Smooth muscle cell (in vitro differentiated cells): Measurements from ENCODE around the gene SLC15A1. TPM values are rescaled to one million over a fixed set of nuclear protein-coding genes. Genes with fewer than 3 reads are reported as not detected.

Experiments used
- DNase-seq: peaks from one replicate; lab custom pipeline; 2025; ENCODE audit not compliant: unreplicated experiment; lab: John Stamatoyannopoulos, UW
- H2AFZ ChIP-seq: fragments of 200-600 bp; sonication (generic); 2 replicates; pipeline ENCODE4 v1.6.0; 2016; ENCODE audit warnings: antibody characterized with exemption, low read depth, mild to moderate bottlenecking
- H3F3A ChIP-seq: fragments of 200-600 bp; sonication (generic); 2 replicates; pipeline ENCODE4 v1.6.0; 2017; ENCODE audit warnings: antibody characterized with exemption, low read depth
- H3K27ac ChIP-seq: fragments of 200-600 bp; sonication (generic); 2 replicates; pipeline ENCODE4 v1.5.1; 2016; ENCODE audit warnings: low read depth, mild to moderate bottlenecking
- H3K27me3 ChIP-seq: fragments of 200-600 bp; sonication (generic); 2 replicates; pipeline ENCODE4 v1.6.1; 2016; ENCODE audit warnings: low read depth, mild to moderate bottlenecking
- H3K36me3 ChIP-seq: fragments of 200-600 bp; sonication (generic); 2 replicates; pipeline ENCODE4 v1.5.1; 2016; ENCODE audit warnings: low read depth
- H3K4me1 ChIP-seq: fragments of 200-600 bp; sonication (generic); 2 replicates; pipeline ENCODE4 v1.5.1; 2016; ENCODE audit warnings: low read depth
- H3K4me2 ChIP-seq: fragments of 200-600 bp; sonication (generic); 2 replicates; pipeline ENCODE4 v1.6.0; 2016; ENCODE audit warnings: mild to moderate bottlenecking
- H3K4me3 ChIP-seq: fragments of 200-600 bp; sonication (generic); 2 replicates; pipeline ENCODE4 v1.5.1; 2016; ENCODE audit warnings: mild to moderate bottlenecking
- H3K79me2 ChIP-seq: fragments of 200-600 bp; sonication (generic); 2 replicates; pipeline ENCODE4 v1.6.0; 2016; ENCODE audit warnings: low read depth, mild to moderate bottlenecking
- H3K9ac ChIP-seq: fragments of 200-600 bp; sonication (generic); 2 replicates; pipeline ENCODE4 v1.6.0; 2016; ENCODE audit warnings: low read depth
- H3K9me3 ChIP-seq: fragments of 200-600 bp; sonication (generic); replicated peaks from 2 replicates; pipeline ENCODE4 v1.5.1; 2016; ENCODE audit warnings: low read depth
- H4K20me1 ChIP-seq: fragments of 200-600 bp; sonication (generic); 2 replicates; pipeline ENCODE4 v1.6.0; 2016; ENCODE audit warnings: low read depth
- WGBS: methylation state at CpG from one replicate; pipeline ENCODE4 v1.1.7; 2016; ENCODE audit warnings: low lambda C conversion rate; 5-methylcytosine and 5-hydroxymethylcytosine counted together
- polyA plus RNA-seq: library from polyadenylated mRNA; unstranded; fragments of >200 nt; fragmentation: Nextera tagmentation; extraction: Ambion mirVana; gene quantifications from 2 replicates; pipeline ENCODE4 v1.2.1, GENCODE V29; 2016
- total RNA-seq: library from RNA; depleted of rRNA; stranded (reverse); fragments of >200 nt; gene quantifications from 2 replicates; pipeline ENCODE4 v1.2.3, GENCODE V29; 2014
- TF ChIP-seq, protein P1 (sequence below): fragments of 200-600 bp; sonication (generic); IDR thresholded peaks from 2 replicates; pipeline ENCODE4 v1.5.1; 2017; ENCODE audit warnings: borderline replicate concordance, mild to moderate bottlenecking, antibody characterized with exemption; ENCODE audit not compliant: insufficient read depth, poor library complexity, severe bottlenecking

The SLC15A1 gene
- total and polyA plus RNA-seq, 2 experiments from 2014 or later = 0.13 to 0.31 TPM

DNA sequence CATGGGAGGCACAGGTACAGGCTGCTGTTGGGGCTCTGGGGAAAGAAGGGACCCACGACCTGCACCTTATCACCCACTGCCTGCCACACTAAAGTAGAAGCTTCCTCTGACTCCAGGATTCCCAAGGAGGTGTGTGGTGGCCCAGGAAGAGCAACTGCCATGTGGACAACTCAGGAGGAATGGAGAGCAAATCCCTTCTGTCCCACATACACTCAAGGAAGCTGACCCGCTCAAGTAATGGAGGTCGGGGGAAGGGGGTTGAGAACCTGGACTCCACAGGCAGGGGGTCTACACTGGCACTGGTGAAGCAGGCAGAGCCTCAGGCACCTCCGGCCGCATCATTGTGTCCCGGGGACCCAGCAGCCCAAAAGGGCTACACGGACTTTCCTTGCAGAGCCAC is 29.4 kb upstream of the SLC15A1 start:
- H3K79me2 ChIP-seq = no peaks in the 10 kb centered on the region

DNA sequence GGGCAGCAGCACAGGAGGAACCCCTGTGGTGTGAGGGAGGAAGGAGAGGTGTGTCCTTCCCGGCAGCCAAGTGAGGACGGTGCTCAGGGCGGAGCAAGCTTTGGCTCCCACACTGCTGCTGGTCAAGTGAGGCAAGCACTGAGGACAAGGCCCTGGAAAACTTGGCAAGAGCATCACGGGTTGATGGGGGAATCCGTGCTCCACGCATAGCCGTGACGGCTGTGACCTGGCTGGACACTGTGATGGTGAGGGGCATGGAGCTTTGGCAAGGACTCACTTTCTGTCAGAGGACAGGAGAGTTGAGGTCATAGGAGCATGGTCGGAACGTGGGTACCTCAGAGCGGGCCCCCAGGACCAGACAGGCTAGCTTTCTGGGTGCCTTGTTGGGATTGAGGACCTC is 29.0 kb upstream of the SLC15A1 start:
- H3K27me3 ChIP-seq = no peaks in the 10 kb centered on the region
- no peaks in the 10 kb centered on the region for H3K36me3 ChIP-seq
- WGBS = 90% methylated on average over 11 of the region's 11 CpGs

More for the DNA sequence above, 29.4 kb upstream of the SLC15A1 start:
- Histone ChIP-seq H3K36me3 (no peaks in the 10 kb centered on the region), H3K4me3 (no peak overlapping the region), H3F3A (no peaks in the 10 kb centered on the region), H3K9me3 (no peaks in the 10 kb centered on the region), H3K4me1 (no peaks in the 10 kb centered on the region), H3K4me2 (no peak overlapping the region), H3K27ac (no peak overlapping the region), H2AFZ (no peak overlapping the region), H3K9ac (no peak overlapping the region), H4K20me1 (no peaks in the 10 kb centered on the region), H3K27me3 (no peaks in the 10 kb centered on the region)
- TF ChIP-seq, protein P1, sequence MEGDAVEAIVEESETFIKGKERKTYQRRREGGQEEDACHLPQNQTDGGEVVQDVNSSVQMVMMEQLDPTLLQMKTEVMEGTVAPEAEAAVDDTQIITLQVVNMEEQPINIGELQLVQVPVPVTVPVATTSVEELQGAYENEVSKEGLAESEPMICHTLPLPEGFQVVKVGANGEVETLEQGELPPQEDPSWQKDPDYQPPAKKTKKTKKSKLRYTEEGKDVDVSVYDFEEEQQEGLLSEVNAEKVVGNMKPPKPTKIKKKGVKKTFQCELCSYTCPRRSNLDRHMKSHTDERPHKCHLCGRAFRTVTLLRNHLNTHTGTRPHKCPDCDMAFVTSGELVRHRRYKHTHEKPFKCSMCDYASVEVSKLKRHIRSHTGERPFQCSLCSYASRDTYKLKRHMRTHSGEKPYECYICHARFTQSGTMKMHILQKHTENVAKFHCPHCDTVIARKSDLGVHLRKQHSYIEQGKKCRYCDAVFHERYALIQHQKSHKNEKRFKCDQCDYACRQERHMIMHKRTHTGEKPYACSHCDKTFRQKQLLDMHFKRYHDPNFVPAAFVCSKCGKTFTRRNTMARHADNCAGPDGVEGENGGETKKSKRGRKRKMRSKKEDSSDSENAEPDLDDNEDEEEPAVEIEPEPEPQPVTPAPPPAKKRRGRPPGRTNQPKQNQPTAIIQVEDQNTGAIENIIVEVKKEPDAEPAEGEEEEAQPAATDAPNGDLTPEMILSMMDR = no peak
- WGBS = 93% methylated on average over 7 of the region's 7 CpGs
- DNase-seq = no peak

GRCh38 chr13:98781045-98781444 is 28.6 kb upstream of the SLC15A1 start:
- no peaks in the 10 kb centered on the region for H3K4me1 ChIP-seq
- no peaks in the 10 kb centered on the region for H3K36me3 ChIP-seq
- H3K4me3 ChIP-seq = no peak overlapping the region
- no peak for DNase-seq
- H3K79me2 ChIP-seq = no peaks in the 10 kb centered on the region
- no peak overlapping the region for H2AFZ ChIP-seq
- TF ChIP-seq, protein P1 = no peak
- no peak overlapping the region for H3K9ac ChIP-seq
- H3K27me3 ChIP-seq = no peaks in the 10 kb centered on the region
- H4K20me1 ChIP-seq = no peaks in the 10 kb centered on the region
- H3K4me2 ChIP-seq = no peak overlapping the region
- no peaks in the 10 kb centered on the region for H3F3A ChIP-seq
- 91% methylated on average over 11 of the region's 11 CpGs for WGBS
- H3K9me3 ChIP-seq = no peaks in the 10 kb centered on the region
- H3K27ac ChIP-seq = no peak overlapping the region

More for the DNA sequence above, 29.0 kb upstream of the SLC15A1 start:
- Histone ChIP-seq H2AFZ (no peak overlapping the region), H3K79me2 (no peaks in the 10 kb centered on the region), H3K4me1 (no peaks in the 10 kb centered on the region), H3K9me3 (no peaks in the 10 kb centered on the region), H4K20me1 (no peaks in the 10 kb centered on the region), H3K4me3 (no peak overlapping the region), H3K4me2 (no peak overlapping the region), H3F3A (no peaks in the 10 kb centered on the region), H3K9ac (no peak overlapping the region), H3K27ac (no peak overlapping the region)
- TF ChIP-seq, protein P1 = no peak
- DNase-seq = no peak

- Histone ChIP-seq H3K4me1 (no peaks in the 10 kb centered on the region), H3K27ac (no peak overlapping the region), H3F3A (no peaks in the 10 kb centered on the region), H2AFZ (no peak overlapping the region), H4K20me1 (no peaks in the 10 kb centered on the region), H3K36me3 (no peaks in the 10 kb centered on the region), H3K27me3 (no peaks in the 10 kb centered on the region), H3K9ac (no peak overlapping the region), H3K4me3 (no peak overlapping the region), H3K9me3 (no peaks in the 10 kb centered on the region), H3K4me2 (no peak overlapping the region), H3K79me2 (no peaks in the 10 kb centered on the region)
- WGBS = 77% methylated on average over 2 of the region's 2 CpGs
- TF ChIP-seq, protein P1 = no peak
- DNase-seq = no peak
These were observed 28.0 kb upstream of the SLC15A1 start for GRCh38 chr13:98780451-98780850.
